SK-N-SH treated with all-trans-retinoic acid at 6 μM for 48 hours (cell line): ENCODE results near the gene SREBF1.

Experiments used
- ATAC-seq: fragments of 200-7000 bp; cut with Tn5 transposase; 3 replicates; pipeline ENCODE4 v1.9.1; 2020; ENCODE audit warnings: mild to moderate bottlenecking, moderate library complexity
- ARNTL ChIP-seq: fragments of 450-650 bp; formaldehyde crosslinking; IDR thresholded peaks from 2 replicates; pipeline ENCODE4 v1.5.0; 2020; ENCODE audit warnings: low read depth, mild to moderate bottlenecking, moderate library complexity, borderline replicate concordance
- BACH2 ChIP-seq: fragments of 250-450 bp; sonication (Bioruptor Pico); IDR thresholded peaks from 2 replicates; pipeline ENCODE4 v1.9.0; 2021; ENCODE audit warnings: mild to moderate bottlenecking, borderline replicate concordance
- CSDC2 ChIP-seq: fragments of 250-450 bp; sonication (Bioruptor Pico); IDR thresholded peaks from 2 replicates; pipeline ENCODE4 v1.5.0; 2020; ENCODE audit warnings: mild to moderate bottlenecking, moderate library complexity
- CSRNP3 ChIP-seq: fragments of 250-450 bp; sonication (Bioruptor Pico); IDR thresholded peaks from 2 replicates; pipeline ENCODE4 v1.5.1; 2021; ENCODE audit warnings: mild to moderate bottlenecking, moderate library complexity
- ESRRG ChIP-seq: fragments of 250-450 bp; sonication (Bioruptor Pico); IDR thresholded peaks from 2 replicates; pipeline ENCODE4 v1.6.1; 2021; ENCODE audit warnings: mild to moderate bottlenecking
- GLIS3 ChIP-seq: fragments of 250-450 bp; sonication (Bioruptor Pico); IDR thresholded peaks from 2 replicates; pipeline ENCODE4 v1.5.0; 2020; ENCODE audit warnings: mild to moderate bottlenecking, moderate library complexity
- ISL1 ChIP-seq: fragments of 250-450 bp; sonication (Bioruptor Pico); IDR thresholded peaks from 2 replicates; pipeline ENCODE4 v2.1.2; 2022; ENCODE audit warnings: mild to moderate bottlenecking, moderate library complexity
- OSR1 ChIP-seq: fragments of 250-450 bp; sonication (Bioruptor Pico); IDR thresholded peaks from 2 replicates; pipeline ENCODE4 v1.8.0; 2022; ENCODE audit warnings: moderate library complexity, mild to moderate bottlenecking, inconsistent platforms
- PATZ1 ChIP-seq: fragments of 250-450 bp; sonication (Bioruptor Pico); IDR thresholded peaks from 2 replicates; pipeline ENCODE4 v1.8.0; 2020; ENCODE audit warnings: mild to moderate bottlenecking, moderate library complexity, borderline replicate concordance
- PPARA ChIP-seq: fragments of 250-450 bp; sonication (Bioruptor Pico); IDR thresholded peaks from 2 replicates; pipeline ENCODE4 v1.5.0; 2020; ENCODE audit warnings: mild to moderate bottlenecking, borderline replicate concordance
- RARB ChIP-seq: fragments of 250-450 bp; sonication (Bioruptor Pico); IDR thresholded peaks from 2 replicates; pipeline ENCODE4 v1.8.0; 2021; ENCODE audit warnings: mild to moderate bottlenecking, moderate library complexity
- SNAI2 ChIP-seq: fragments of 250-450 bp; sonication (Bioruptor Pico); IDR thresholded peaks from 2 replicates; pipeline ENCODE4 v1.5.0; 2020; ENCODE audit warnings: mild to moderate bottlenecking, moderate library complexity
- TCF4 ChIP-seq: fragments of 250-450 bp; sonication (Bioruptor Pico); IDR thresholded peaks from 2 replicates; pipeline ENCODE4 v1.8.0; 2021; ENCODE audit warnings: mild to moderate bottlenecking, moderate library complexity, borderline replicate concordance
- TOX ChIP-seq: fragments of 250-450 bp; sonication (Bioruptor Pico); IDR thresholded peaks from 2 replicates; pipeline ENCODE4 v1.8.0; 2021; ENCODE audit warnings: mild to moderate bottlenecking, moderate library complexity, borderline replicate concordance
- TSHZ2 ChIP-seq: fragments of 250-450 bp; sonication (Bioruptor Pico); IDR thresholded peaks from 2 replicates; pipeline ENCODE4 v1.5.0; 2020; ENCODE audit warnings: mild to moderate bottlenecking, moderate library complexity
- ZC3H10 ChIP-seq: fragments of 250-450 bp; sonication (Bioruptor Pico); IDR thresholded peaks from 2 replicates; pipeline ENCODE4 v1.5.1; 2021; ENCODE audit warnings: mild to moderate bottlenecking, moderate library complexity
- ZFP3 ChIP-seq: fragments of 250-450 bp; sonication (Bioruptor Pico); IDR thresholded peaks from 2 replicates; pipeline ENCODE4 v1.5.0; 2020; ENCODE audit warnings: mild to moderate bottlenecking, moderate library complexity
- ZFP30 ChIP-seq: fragments of 450-650 bp; formaldehyde crosslinking; IDR thresholded peaks from 2 replicates; pipeline ENCODE4 v1.5.0; 2022; ENCODE audit warnings: mild to moderate bottlenecking, moderate library complexity
- ZNF565 ChIP-seq: fragments of 450-650 bp; formaldehyde crosslinking; conservative IDR thresholded peaks from 2 replicates; pipeline ENCODE4 v1.5.0; 2020; ENCODE audit warnings: low read depth, mild to moderate bottlenecking, moderate library complexity
- ZNF70 ChIP-seq: fragments of 450-650 bp; formaldehyde crosslinking; IDR thresholded peaks from 2 replicates; pipeline ENCODE4 v1.5.0; 2020; ENCODE audit warnings: mild to moderate bottlenecking, moderate library complexity
- ZNF8 ChIP-seq: fragments of 450-650 bp; formaldehyde crosslinking; IDR thresholded peaks from 2 replicates; pipeline ENCODE4 v1.5.0; 2020; ENCODE audit warnings: mild to moderate bottlenecking, moderate library complexity

Gene SREBF1

GRCh38 chr17:17830269-17830567 is 6.6 kb downstream of the SREBF1 start:
- no peak for ATAC-seq
- TF ChIP-seq CSDC2 (CRISPR knock-in tag) (no peak), ZFP3 (CRISPR knock-in tag) (no peak), ZFP30 (CRISPR knock-in tag) (no peak), TCF4 (CRISPR knock-in tag) (no peak)

- ATAC-seq: no peak
- TF ChIP-seq TOX (CRISPR knock-in tag) (no peak), BACH2 (CRISPR knock-in tag) (no peak), GLIS3 (no peak), SNAI2 (CRISPR knock-in tag) (no peak), TCF4 (CRISPR knock-in tag) (no peak), PPARA (CRISPR knock-in tag) (no peak), CSRNP3 (CRISPR knock-in tag) (no peak), ZFP30 (CRISPR knock-in tag) (no peak), PATZ1 (CRISPR knock-in tag) (no peak), TSHZ2 (CRISPR knock-in tag) (no peak), ARNTL (CRISPR knock-in tag) (no peak), ZNF70 (CRISPR knock-in tag) (no peak), ISL1 (CRISPR knock-in tag) (no peak), ZNF565 (CRISPR knock-in tag) (no peak), ESRRG (CRISPR knock-in tag) (no peak)
Observed at GRCh38 chr17:17827826-17828621, 8.8 kb downstream of the SREBF1 start.

- TF ChIP-seq ZNF8 (CRISPR knock-in tag) (no peak), GLIS3 (no peak), PPARA (CRISPR knock-in tag) (no peak), CSRNP3 (CRISPR knock-in tag) (no peak), ZC3H10 (CRISPR knock-in tag) (no peak), SNAI2 (CRISPR knock-in tag) (no peak), RARB (CRISPR knock-in tag) (no peak), TCF4 (CRISPR knock-in tag) (no peak), ZFP30 (CRISPR knock-in tag) (no peak), OSR1 (CRISPR knock-in tag) (no peak)
- TF ChIP-seq, all 23 proteins: peak for 0
- no peak for ATAC-seq
Observed at GRCh38 chr17:17826942-17827785, 9.6 kb downstream of the SREBF1 start.
